Superior temporal gyrus (tissue), 1 donor: ENCODE results near the gene ZFP64.
"Not testable (repeated sequence)": the region's sequence is repeated elsewhere in the genome, so short reads cannot be mapped to it uniquely, and the experiment has no call there.

Experiments used
- DNase-seq: peaks from one replicate; pipeline ENCODE4 v3.0.0-alpha.2; 2016; ENCODE audit errors: extremely low spot score

The ZFP64 gene

DNA sequence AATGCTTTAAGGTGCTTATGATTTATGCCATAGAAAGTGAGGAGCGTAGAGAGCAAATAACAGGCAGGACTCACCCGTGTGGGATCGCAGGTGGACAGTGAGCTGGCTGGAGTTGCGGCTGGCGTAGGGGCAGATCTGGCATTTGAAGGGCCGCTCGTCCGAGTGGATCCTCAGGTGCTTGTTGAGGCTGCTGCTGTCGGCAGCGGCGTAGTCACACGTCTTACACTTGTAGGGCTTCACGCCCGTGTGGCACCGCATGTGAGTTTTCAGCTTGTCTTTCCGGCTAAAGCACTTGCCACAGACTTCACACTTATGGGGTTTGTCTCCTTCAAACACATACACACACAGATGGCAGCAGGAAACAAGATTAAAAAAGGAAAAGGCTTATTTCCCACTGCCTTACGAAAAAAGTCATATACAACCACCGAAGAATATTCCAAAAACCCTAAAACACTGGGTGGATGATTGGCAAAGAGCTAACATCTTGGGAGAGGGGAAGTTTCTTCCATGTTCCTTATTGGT, 31.5 kb downstream of the ZFP64 start:
- no peak for DNase-seq

DNA sequence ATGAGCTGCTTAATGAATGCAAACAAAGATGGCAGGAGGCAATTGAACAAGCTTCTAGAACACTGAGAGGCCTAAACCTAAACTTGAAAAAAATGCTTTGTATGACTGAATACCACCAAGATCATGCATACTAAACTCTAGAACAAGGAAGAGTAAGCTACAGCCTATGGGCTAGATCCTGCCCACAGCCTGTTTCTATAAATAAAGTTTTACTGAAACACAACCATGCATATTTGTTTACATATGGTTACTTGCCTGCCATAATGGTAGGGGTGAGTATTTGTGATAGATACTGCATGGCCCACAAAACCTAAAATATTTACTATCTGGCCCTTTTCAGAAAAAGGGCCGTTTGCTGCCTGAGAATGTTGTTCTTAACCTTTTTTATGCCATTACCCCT, 37.0 kb downstream of the ZFP64 start:
- DNase-seq, result no peak

DNA sequence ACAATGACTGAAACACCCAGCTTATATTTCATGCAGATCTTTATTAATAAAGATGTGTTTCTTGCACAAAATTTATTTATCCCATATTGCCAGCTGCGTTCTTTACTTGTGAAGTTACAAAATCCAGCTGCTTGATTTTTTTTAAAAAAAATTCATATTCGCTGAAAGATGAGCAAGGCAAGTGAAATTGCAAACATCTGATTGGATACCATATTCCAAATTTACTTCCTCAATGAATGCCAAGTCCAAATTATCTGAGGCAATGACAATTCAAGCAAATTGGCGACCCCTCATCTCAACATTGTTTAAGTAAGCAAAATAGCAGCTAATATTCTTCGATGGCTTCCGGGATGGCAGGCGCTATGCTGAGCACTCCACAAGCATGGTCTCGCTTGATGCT, 37.7 kb downstream of the ZFP64 start:
- DNase-seq, result no peak

DNA sequence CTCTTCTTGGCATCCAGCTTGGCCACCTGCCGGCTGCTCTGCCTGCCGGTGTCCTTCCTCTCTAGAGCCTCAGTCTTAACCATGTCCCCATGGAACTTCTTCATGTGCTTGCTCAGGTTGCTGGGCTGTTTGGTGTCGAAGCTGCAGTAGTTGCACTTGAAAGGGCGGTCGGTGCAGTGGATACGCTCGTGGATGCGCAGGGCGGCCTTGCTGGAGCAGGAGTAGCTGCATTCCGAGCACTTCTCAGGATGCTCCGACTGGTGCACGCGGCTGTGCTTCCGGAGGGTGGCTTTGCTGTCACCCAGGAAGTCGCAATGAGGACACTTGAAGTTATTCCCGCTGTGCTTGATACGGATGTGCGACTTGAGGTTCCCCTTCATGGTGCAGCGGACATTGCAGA, 38.7 kb downstream of the ZFP64 start:
- no peak for DNase-seq

DNA sequence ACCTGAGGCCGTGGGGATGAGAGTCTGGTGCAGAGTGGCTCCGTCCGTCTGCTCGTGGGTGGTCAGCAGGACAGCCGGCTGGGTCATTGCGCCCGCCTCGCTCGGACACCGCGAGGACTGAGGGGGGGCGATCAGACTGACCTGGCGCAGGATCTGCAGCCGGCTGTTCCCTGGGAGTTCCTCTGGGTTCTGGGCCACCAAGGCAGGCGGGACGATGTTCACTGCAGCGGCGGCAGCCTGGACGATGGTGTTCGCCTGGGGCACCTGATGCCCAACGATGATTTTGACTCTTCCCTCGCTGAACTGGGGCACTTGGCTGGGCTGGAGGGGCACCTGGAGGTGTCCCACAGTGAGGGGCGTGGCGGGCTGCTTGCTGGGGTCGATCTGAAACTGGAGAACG, 39.2 kb downstream of the ZFP64 start:
- no peak for DNase-seq

DNA sequence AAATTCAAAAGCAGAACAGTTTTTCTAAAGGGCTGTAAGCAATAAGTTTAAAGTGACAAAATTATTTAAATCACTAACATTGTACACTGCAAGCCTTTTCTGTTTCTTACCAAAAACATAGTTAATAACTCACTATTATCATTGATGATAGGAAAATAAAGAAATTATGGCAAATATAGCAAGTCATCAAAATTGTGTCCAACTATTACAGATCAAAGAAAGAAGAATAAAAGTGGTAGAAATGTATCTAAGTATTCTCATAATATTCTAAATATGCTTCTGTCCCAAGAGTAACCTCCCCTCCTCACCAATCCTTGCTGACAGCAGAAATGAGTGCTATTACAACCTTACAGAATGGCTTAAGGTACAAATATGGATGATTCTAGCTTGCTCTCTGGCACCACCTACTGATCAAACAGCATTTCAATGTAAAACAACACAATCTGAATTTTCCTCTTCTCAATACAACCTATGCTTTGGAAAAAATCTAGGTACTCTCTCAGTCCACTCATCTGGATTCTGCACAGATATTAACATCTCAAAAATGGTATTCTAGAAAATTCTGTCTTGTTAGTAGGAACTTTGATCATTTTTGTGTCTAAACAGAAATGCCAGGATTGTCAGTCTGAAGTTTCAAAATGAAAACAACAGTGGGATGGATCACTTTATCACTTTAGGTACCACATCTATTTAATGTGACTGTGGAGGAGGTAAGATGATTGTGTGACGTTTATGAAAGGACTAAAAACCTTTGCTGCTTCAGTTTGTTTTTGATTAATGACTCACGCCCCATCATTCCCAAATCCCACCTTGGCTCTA, 40.9 kb downstream of the ZFP64 start:
- DNase-seq, result peak; percentile 80

DNA sequence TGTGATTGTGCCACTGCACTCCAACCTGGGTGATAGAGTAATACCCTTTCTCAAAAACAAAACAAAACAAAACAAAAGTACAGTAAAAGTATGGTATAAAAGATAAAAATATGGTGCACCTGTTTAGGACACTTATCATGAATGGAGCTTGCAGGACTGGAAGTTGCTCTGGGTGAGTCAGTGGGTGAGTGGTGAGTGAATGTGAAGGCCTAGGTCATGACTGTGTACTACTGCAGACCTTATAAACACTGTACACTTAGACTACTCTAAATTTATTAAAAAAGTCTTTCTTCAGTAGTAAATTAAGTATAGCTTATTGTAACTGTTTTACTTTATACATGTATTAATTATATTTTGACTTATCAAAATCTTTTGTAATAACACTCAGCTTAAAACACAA, 46.0 kb downstream of the ZFP64 start:
- DNase-seq, result no peak

DNA sequence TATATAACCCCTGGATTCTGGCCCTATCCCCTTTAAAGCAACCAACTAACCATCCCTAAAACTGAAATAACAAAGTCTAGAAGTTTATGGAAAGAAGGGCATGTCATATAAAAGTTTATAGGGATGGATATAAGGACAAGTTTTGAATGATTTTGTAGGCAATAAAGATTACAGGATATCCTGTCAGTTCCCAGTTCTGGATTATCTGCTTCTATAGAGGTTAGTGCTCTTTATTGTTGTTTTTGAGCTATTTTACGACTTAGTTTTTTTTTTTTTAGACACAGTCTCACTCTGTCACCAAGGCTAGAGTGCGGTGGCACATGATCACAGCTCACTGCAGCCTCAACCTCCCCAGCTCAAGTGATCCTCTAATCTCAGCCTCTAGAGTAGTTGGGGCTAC, 48.3 kb downstream of the ZFP64 start:
- no peak for DNase-seq

DNA sequence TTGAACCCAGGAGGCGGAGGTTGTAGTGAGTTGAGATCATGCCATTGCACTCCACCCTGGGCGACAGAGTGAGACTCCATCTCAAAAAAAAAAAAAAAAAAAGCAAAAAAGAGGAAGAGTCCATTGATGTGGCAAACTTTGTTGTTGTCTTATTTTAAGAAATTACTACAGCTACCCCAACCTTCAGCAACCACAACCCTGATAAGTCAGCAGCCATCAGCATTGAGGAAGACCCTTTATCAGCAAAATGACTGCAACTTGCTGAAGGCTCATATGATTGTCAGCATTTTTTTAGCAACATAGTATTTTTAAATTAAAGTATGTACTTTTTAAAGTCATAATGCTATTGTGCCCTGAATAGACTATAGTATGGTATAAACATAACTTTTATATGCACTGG, 48.8 kb downstream of the ZFP64 start:
- DNase-seq, result no peak

DNA sequence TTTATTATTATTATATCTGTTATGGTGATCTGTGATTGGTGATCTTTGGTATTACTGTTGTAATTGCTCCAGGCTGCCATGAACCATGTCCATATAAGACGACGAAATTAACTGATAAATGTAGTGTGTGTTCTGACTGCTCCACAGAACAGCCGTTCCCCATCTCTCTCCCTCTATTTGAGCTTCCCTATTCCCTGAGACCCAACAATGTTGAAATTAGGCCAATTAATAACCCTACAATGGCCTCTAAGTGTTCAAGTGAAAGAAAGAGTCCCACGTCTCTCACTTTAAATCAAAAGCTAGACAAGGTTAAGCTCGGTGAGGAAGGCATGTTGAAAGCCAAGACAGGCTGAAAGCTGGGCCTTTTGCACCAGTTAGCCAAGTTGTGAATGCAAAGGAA, 51.6 kb downstream of the ZFP64 start:
- no peak for DNase-seq

DNA sequence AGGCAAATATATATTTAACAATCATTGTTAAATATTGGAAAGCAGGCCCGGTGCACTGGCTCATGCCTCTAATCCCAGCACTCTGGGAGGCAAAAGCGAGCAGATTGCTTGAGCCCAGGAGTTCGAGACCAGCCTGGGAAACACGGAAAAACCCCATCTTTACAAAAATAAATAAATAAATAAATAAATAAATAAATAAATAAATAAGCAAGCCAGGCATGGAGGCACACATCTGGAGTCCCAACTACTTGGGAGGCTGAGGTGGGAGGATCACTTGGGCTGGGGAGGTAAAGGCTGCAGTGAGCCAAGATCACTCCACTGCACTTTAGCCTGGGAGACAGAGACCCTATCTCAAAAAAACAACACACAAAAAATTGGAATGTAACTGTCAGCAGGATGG, 53.7 kb downstream of the ZFP64 start:
- DNase-seq, result no peak

DNA sequence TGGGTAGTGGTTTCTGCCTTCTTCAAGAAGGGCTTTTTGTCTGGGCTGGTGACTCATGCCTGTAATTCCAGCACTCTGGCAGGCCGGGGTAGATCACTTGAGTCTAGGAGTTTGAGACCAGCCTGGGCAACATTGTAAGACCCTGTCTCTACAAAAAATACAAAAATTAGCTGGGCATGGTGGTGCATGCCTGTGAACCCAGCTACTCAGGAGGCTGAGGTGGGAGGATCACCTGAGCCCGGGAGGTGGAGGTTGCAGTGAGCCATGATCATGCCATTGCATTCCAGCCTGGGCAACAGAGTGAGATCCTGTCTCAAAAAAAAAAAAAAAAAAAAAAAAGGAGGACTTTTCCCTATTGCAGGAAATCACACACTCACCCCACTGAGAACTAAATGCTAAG, 57.9 kb downstream of the ZFP64 start:
- DNase-seq, result not testable (repeated sequence)

DNA sequence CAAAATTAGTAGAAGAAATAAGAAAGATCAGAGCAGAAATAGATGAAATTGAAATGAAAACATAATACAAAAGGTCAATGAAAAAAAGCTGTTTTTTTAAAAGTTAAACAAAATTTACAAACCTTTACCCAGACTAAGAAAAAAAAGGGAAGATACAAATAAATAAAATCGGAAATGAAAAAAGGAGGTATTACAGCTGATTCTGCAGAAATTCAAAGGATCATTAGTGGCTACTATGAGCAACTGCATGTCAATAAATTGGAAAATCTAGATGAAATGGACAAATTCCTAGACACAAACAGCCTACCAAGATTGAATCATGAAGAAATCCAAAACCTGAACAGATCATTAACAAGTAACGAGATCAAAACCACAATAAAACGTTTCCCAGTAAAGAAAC, 59.2 kb downstream of the ZFP64 start:
- DNase-seq, result no peak

DNA sequence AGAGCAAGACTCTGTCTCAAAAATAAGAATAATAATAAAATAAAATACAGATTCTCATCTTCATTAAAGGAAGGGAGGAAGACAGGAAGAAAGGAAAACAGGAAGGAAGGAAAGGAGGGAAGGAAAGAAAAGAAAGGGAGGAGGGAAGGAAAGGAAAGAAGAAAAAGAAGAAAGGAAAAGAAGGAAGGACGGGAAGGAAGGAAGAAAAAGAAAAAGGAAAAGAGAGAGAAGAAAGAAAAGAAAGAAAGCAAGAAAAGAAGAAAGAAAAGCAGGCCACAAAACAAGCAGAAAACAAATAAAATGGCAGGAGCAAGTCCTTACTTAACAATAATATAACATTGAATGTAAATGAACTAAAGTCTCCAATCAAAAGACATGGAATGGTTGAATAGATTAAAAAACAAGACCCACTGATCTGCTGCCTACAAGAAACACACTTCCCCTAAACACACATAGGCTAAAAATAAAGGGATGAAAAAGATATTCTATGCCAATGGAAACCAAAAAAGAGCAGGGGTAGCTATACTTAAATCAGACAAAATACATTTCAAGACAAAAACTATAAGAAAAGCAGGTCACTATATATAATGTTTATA, 60.4 kb downstream of the ZFP64 start:
- DNase-seq, result no peak

DNA sequence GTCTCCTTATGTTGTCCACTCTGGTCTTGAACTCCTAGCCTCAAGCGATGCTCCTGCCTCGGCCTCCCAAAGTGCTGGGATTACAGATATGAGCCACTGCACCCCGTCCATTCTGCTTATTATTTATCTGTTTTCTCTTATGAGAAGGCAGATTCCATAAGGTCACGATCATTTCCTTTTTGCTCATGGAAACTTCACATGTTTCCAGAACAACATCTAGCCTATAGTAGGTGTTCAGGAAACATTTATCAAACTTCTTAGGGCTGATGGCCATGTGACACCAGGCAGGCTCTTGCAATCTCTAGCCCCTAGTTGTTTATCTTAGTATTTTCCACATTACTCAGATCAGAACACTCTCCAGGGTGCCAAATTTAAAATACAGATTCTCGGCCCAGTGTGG, 61.2 kb downstream of the ZFP64 start:
- DNase-seq, result no peak

DNA sequence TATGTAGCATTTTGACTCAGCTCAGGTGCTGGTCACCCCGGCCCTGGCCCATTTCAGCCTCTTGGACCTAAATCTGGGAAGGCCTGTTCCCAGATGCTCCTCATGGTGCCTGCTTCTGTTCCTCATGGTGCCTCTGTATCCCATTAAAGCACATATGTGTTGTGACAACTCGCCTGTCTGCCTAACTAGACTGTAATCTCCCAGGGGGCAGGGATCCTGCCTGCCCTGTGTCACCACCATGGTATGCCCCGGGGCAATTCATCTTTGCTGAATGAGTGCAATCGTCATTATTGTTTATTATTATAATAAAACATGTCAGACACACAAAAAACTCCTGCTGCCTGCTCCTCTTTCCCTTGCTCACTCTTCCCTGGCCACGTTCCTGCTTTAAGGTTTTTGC, 62.0 kb downstream of the ZFP64 start:
- DNase-seq, result no peak

DNA sequence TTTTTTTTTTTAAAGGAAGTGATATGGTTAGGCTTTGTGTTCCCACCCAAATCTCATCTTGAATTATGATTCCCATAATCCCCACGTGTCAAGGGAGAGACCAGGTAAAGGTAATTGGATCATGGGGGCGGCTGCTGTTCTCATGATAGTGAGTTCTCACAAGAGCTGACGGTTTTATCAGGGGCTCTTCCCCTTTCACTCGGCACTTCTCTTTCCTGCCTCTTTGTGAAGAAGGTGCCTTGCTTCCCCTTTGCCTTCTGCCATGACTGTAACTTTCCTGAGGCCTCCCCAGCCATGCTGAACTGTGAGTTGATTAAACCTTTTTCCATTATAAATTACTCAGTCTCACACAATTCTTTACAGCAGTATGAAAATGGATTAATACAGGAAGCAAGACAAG, 64.3 kb downstream of the ZFP64 start:
- DNase-seq, result no peak

DNA sequence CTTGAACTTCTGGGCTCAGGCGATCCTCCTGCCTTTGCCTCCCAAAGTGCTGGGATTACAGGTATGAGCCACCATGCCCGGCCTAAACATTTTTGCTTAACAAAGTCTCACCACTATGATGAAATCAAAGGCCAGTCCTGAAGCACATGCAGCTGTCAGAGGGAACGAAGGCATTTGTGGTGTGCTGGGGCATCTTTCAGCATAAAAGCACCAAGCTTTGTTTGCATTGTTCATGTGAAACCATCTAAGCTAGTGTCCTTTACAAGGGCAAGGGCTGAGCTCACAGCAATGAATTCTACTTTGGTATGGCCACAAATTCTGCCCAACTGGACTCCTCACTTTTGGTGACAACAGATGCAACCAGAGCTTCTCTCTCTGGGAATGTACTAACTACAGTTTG, 66.8 kb downstream of the ZFP64 start:
- DNase-seq, result no peak

DNA sequence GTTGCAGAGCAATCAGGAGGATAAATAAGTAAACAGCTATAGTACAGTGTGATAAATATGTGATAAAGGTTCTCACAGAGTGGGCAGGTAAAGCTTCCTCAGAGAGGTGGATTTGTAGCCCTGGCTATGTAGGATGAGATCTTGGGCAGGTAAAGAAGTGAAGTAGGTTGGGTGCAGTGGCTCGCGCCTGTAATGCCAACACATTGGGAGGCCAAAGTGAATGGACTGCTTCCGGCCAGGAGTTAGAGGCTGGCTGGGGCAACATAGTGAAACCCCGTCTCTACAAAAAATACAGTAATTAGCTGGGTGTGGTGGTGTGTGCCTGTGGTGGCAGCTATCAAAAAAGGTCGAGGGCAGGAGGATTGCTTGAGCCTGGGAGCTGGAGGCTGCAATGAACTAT, 72.9 kb downstream of the ZFP64 start:
- no peak for DNase-seq

DNA sequence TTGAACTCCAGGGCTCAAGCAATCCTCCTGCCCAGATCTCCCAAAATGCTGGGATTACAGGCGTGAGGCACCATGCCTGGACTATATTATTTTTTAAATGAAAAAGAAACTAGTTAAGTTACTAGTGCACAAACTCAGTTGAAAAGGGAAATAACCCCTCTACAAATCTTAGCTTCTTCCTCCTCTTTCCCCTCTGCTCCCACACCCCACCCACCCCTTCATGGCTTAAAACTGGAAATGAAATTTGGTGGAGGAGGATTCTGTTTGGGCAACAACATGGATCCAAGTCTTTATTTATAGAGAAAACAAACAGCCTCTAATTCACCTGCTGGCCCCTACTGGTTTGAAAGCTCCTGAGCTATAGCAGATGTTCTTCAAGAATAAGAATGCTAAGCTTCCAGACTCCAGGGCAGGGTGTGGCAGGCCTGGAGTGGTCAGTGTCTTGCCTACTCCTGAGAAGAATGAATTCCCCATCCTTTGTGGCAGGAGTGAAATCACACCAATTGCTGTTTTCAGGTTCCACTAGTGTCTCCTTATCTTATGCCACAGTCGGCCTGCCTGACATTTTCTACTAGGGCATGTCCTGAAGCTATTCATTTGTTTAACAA, 73.5 kb downstream of the ZFP64 start:
- DNase-seq, result no peak

DNA sequence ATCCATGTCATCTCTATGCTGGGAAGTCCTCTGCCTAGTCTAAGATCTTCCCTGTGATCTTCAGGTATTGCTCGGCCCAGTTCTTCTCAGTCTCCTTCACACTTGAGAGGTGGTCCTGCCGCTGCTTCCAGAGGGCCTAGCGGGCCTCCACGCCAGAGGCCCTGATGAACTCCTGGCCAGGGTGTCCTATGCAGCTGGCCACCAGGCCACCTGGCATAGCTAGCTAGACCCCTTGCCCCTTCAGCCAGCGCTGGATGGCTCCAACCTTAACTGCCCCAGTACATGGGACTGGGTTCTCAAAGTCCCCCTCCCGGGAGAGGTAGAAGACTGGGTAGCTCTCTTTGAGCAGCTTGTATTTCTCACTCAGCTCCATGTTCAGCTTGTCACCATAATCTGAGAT, 81.1 kb downstream of the ZFP64 start:
- DNase-seq, result no peak

DNA sequence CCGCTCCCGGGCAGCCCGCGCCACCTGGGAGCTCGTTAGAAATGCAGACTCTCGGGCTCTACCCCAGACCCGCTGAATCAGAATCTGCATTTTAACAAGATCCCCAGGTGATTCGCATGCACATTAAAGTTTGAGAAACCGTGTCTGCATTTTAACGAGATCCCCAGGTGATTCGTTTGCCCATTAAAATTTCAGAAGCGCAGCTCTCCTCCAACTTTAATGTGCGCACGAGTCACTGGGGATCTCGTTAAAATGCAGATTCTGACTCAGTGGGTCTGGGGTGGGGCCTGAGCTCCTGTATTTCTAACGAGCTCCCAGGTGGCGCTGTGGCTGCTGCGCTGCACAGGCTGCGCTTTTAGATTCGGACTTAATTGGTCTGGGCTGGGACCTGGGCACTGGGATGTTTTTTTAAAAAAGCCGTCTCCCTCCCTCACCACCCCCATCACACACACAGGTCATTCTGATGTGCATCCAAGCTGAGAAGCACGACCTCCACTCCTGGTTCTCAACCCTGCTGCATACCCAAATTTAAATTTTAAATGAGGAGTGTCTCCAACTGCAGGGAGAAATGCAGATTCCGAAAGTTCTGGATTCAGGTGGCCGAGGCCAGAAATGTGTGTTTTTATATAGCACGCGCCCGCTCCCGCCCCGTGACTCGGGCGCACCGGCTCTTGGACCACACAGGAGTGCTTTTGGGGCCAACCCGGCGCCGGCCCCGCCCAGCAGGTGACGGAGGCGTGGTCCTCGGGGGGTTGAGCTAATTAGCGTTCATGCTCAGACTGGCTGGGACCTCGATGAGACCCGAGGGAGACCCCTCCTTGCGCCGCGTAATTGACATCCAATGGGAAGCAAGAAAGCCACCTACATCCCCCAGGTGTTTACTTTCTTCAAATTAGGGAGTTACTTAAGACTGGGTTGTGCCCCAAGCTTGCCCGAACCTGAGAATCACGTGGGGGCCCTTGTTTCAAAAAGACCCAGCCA, 85.8 kb downstream of the ZFP64 start:
- DNase-seq, result no peak
